ENCODE data around the gene THAP8. TPM values are rescaled to one million over a fixed set of nuclear protein-coding genes. Genes with fewer than 3 reads are reported as not detected.

THAP8 gene
- total RNA-seq, 1 donor from 2014 or later, result 12.9 TPM

GRCh38 chr19:35995048-35995993 lies 58.8 kb downstream of the THAP8 start, which contains the start of gene SDHAF1:
Gene SDHAF1, plus strand, starts transcription at chr19:35995188. Its CDS starts 87 bp downstream, at chr19:35995275.
- peak; percentile 96 for DNase-seq (ENCODE audit: low spot score)

GRCh38 chr19:35993923-35994598 lies 60.0 kb downstream of the THAP8 start:
- no peak for DNase-seq (ENCODE audit: low spot score)

GRCh38 chr19:35992907-35993765 lies 60.9 kb downstream of the THAP8 start:
- no peak for DNase-seq (ENCODE audit: low spot score)

- no peak for DNase-seq (ENCODE audit: low spot score)
Observed at GRCh38 chr19:35991731-35992450, 62.2 kb downstream of the THAP8 start.

GRCh38 chr19:35990771-35991730 lies 63.0 kb downstream of the THAP8 start:
- DNase-seq (ENCODE audit: low spot score), result no peak

GRCh38 chr19:35990156-35990555 lies 63.9 kb downstream of the THAP8 start:
- DNase-seq (ENCODE audit: low spot score), result no peak

- no peak for DNase-seq (ENCODE audit: low spot score)
Observed at GRCh38 chr19:35988824-35989223, 65.3 kb downstream of the THAP8 start.

- no peak for DNase-seq (ENCODE audit: low spot score)
Observed at GRCh38 chr19:35987571-35987896, 66.6 kb downstream of the THAP8 start.

- DNase-seq (ENCODE audit: low spot score), result no peak
Observed at GRCh38 chr19:35986664-35987570, 67.2 kb downstream of the THAP8 start.

GRCh38 chr19:35986111-35986510 lies 68.0 kb downstream of the THAP8 start:
- no peak for DNase-seq (ENCODE audit: low spot score)

Other genes starting within 250 kb of the THAP8 start
- 0.46 TPM for gene PRODH2, start 241.4 kb downstream of the THAP8 start, total RNA-seq
- 0.06 TPM for gene NPHS1, start 201.8 kb downstream of the THAP8 start, total RNA-seq
- 0.12 TPM for gene KIRREL2, start 197.4 kb downstream of the THAP8 start, total RNA-seq
- 85.6 TPM for gene APLP1, start 185.7 kb downstream of the THAP8 start, total RNA-seq
- 34.5 TPM for gene NFKBID, start 153.7 kb downstream of the THAP8 start, total RNA-seq
- 14.4 TPM for gene HCST, start 151.8 kb downstream of the THAP8 start, total RNA-seq
- 94.6 TPM for gene TYROBP, start 146.0 kb downstream of the THAP8 start, total RNA-seq
- gene LRFN3, start 117.9 kb downstream of the THAP8 start, total RNA-seq, result 23.7 TPM
- 20.0 TPM for gene SDHAF1, start 59.1 kb downstream of the THAP8 start, total RNA-seq
- 17.4 TPM for gene SYNE4, start 45.5 kb downstream of the THAP8 start, total RNA-seq
- gene ALKBH6, start 40.1 kb downstream of the THAP8 start, total RNA-seq, result 34.9 TPM
- gene CLIP3, start 21.4 kb downstream of the THAP8 start, total RNA-seq, result 74.0 TPM
- gene WDR62, start 612 bp upstream of the THAP8 start, total RNA-seq, result 1.3 TPM
- not detected for gene OVOL3, start 56.9 kb upstream of the THAP8 start, total RNA-seq
- 74.5 TPM for gene POLR2I, start 60.6 kb upstream of the THAP8 start, total RNA-seq
- 132 TPM for gene TBCB, start 61.2 kb upstream of the THAP8 start, total RNA-seq
- gene CAPNS1, start 85.8 kb upstream of the THAP8 start, total RNA-seq, result 584 TPM
- gene COX7A1, start 98.2 kb upstream of the THAP8 start, total RNA-seq, result 55.7 TPM
- gene ZNF565, start 160.4 kb upstream of the THAP8 start, total RNA-seq, result 5.3 TPM
- gene ZNF146, start 160.8 kb upstream of the THAP8 start, total RNA-seq, result 40.2 TPM

Measured in mucosa of gallbladder (tissue), 1 donor.